Mesendoderm (in vitro differentiated cells): ENCODE data around the gene PBX1.

Experiments used
- DNase-seq: peaks from one replicate; pipeline ENCODE4 v3.0.0; 2013
- H2AK5ac ChIP-seq: 2 replicates; pipeline ENCODE4 v1.6.1; 2013; ENCODE audit warnings: low read length, inconsistent platforms
- H2BK120ac ChIP-seq: 2 replicates; pipeline ENCODE4 v1.6.1; 2013; ENCODE audit warnings: low read depth, mild to moderate bottlenecking, low read length, moderate library complexity, mixed read lengths
- H2BK15ac ChIP-seq: replicated peaks from 2 replicates; pipeline ENCODE4 v1.6.1; 2013; ENCODE audit warnings: low read depth, mild to moderate bottlenecking, moderate library complexity
- H2BK5ac ChIP-seq: 2 replicates; pipeline ENCODE4 v1.6.1; 2013; ENCODE audit warnings: low read length, inconsistent platforms
- H3K18ac ChIP-seq: 2 replicates; pipeline ENCODE4 v1.6.1; 2013; ENCODE audit warnings: mild to moderate bottlenecking, low read length, mixed read lengths
- H3K23ac ChIP-seq: one replicate; pipeline ENCODE4 v1.6.1; 2013; ENCODE audit warnings: low read length
- H3K27ac ChIP-seq: 2 replicates; pipeline ENCODE4 v1.5.1; 2013; ENCODE audit warnings: low read depth, mild to moderate bottlenecking, inconsistent platforms, low read length, moderate library complexity
- H3K27me3 ChIP-seq: 2 replicates; pipeline ENCODE4 v1.6.1; 2013; ENCODE audit warnings: low read length, control low read depth, mild to moderate bottlenecking, inconsistent platforms; ENCODE audit not compliant: insufficient read depth, poor library complexity
- H3K36me3 ChIP-seq: 2 replicates; pipeline ENCODE4 v1.6.1; 2013; ENCODE audit warnings: low read length, inconsistent platforms; ENCODE audit not compliant: control insufficient read depth, insufficient read depth
- H3K4ac ChIP-seq: one replicate; pipeline ENCODE4 v1.6.1; 2013; ENCODE audit warnings: low read depth, mild to moderate bottlenecking, low read length, moderate library complexity
- H3K4me1 ChIP-seq: 2 replicates; pipeline ENCODE4 v1.6.1; 2013; ENCODE audit warnings: low read depth, low read length, inconsistent platforms; ENCODE audit not compliant: control insufficient read depth
- H3K4me2 ChIP-seq: 2 replicates; pipeline ENCODE4 v1.6.1; 2013; ENCODE audit warnings: low read length
- H3K4me3 ChIP-seq: 2 replicates; pipeline ENCODE4 v1.5.1; 2013; ENCODE audit warnings: mild to moderate bottlenecking, low read length
- H3K56ac ChIP-seq: one replicate; pipeline ENCODE4 v1.6.1; 2013; ENCODE audit warnings: low read length
- H3K79me1 ChIP-seq: 2 replicates; pipeline ENCODE4 v1.6.1; 2013; ENCODE audit warnings: low read length, inconsistent platforms
- H3K79me2 ChIP-seq: 2 replicates; pipeline ENCODE4 v1.6.1; 2013; ENCODE audit warnings: mild to moderate bottlenecking, low read length; ENCODE audit not compliant: control insufficient read depth, insufficient read depth
- H3K9ac ChIP-seq: 2 replicates; pipeline ENCODE4 v1.6.1; 2013; ENCODE audit warnings: low read length, inconsistent platforms
- H4K5ac ChIP-seq: one replicate; pipeline ENCODE4 v1.6.1; 2013; ENCODE audit warnings: low read length
- H4K8ac ChIP-seq: one replicate; pipeline ENCODE4 v1.6.1; 2013; ENCODE audit warnings: low read depth, mild to moderate bottlenecking, control low read depth, low read length, moderate library complexity
- WGBS: extraction: QIAGEN DNeasy Blood & Tissue Kit; methylation state at CpG from one replicate; pipeline ENCODE4 v1.1.7; 2013; ENCODE audit warnings: low lambda C conversion rate, missing lambda C conversion rate; ENCODE audit not compliant: insufficient coverage; ENCODE audit errors: extremely low coverage; 5-methylcytosine and 5-hydroxymethylcytosine counted together

The PBX1 gene

DNA sequence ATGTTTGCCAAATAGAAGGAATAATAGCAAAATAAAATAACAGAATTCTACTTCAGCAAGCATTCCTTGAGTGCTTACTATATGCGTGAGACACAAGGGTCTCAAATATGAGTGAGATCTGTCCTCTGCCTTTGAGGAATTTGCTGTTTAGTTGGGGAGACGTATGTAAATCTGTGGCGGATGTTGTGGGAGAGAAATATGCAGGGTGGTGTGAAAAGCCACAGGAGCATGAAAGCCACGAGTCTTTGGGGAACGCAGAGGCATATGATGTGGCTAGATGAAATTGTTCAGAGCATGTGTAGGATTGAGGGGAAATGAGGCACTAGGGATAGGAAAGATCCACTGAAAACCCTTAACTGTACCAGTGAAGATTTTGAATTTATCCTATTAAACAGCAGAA, 244.4 kb downstream of the PBX1 start:
- WGBS: no CpG with 5 or more reads among the region's 5 CpGs
- no peak overlapping the region for H2BK5ac ChIP-seq
- H2BK15ac ChIP-seq: no peak overlapping the region
- no peak overlapping the region for H4K5ac ChIP-seq
- H3K23ac ChIP-seq: no peak overlapping the region
- no peak overlapping the region for H3K9ac ChIP-seq
- no peak overlapping the region for H2BK120ac ChIP-seq
- H3K27ac ChIP-seq: no peak overlapping the region
- no peak overlapping the region for H4K8ac ChIP-seq
- peak overlapping the region; percentile 58 for H3K56ac ChIP-seq
- H3K4me2 ChIP-seq: no peak overlapping the region
- no peak overlapping the region for H3K18ac ChIP-seq
- H2AK5ac ChIP-seq: no peak overlapping the region
- H3K79me1 ChIP-seq: no peaks in the 10 kb centered on the region
- no peak overlapping the region for H3K4me3 ChIP-seq
- H3K4me1 ChIP-seq: peaks cover 2% of the 10 kb centered on the region
- H3K27me3 ChIP-seq: no peaks in the 10 kb centered on the region
- no peaks in the 10 kb centered on the region for H3K36me3 ChIP-seq
- no peaks in the 10 kb centered on the region for H3K79me2 ChIP-seq
- no peak overlapping the region for H3K4ac ChIP-seq
- peak; percentile 49 for DNase-seq

- Histone ChIP-seq H4K5ac (no peak overlapping the region), H3K4me2 (no peak overlapping the region)
Measured at GRCh38 chr1:164804366-164804765, 245.4 kb downstream of the PBX1 start.

DNA sequence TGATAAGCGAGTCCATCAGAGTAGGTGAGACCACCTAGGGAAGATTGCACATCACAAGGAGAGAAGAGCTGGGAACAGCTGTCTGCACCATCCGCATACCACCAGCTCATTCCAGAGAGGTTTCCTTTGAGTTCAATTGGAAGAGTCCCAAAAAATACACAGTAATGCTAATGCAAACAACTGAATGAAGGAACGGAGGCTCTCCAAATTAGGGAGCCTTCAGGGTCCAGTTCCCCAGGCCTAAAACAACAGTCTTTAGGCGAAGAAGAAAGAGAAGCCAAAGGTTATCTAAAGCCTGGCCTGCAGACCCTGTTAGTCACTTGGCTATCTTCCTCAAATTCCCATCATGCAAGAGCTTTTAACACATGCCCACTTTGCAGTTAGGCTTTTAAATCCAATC, 246.4 kb downstream of the PBX1 start:
- Histone ChIP-seq H3K23ac (no peak overlapping the region), H3K27ac (no peak overlapping the region), H4K8ac (no peak overlapping the region), H3K18ac (peak overlapping the region; percentile 51), H3K79me2 (no peaks in the 10 kb centered on the region), H2BK5ac (no peak overlapping the region), H3K4me3 (no peak overlapping the region), H4K5ac (no peak overlapping the region), H2AK5ac (no peak overlapping the region), H3K4ac (no peak overlapping the region), H3K36me3 (no peaks in the 10 kb centered on the region), H3K56ac (no peak overlapping the region), H3K79me1 (no peaks in the 10 kb centered on the region), H2BK15ac (no peak overlapping the region), H3K27me3 (no peaks in the 10 kb centered on the region), H3K4me2 (no peak overlapping the region), H3K9ac (no peak overlapping the region), H3K4me1 (peaks cover 2% of the 10 kb centered on the region), H2BK120ac (no peak overlapping the region)
- no peak for DNase-seq
- WGBS: no CpG with 5 or more reads among the region's 4 CpGs

More at GRCh38 chr1:164804366-164804765, 245.4 kb downstream of the PBX1 start:
- Histone ChIP-seq H3K9ac (no peak overlapping the region), H2BK120ac (no peak overlapping the region), H3K23ac (no peak overlapping the region), H3K4ac (no peak overlapping the region), H3K18ac (no peak overlapping the region), H3K4me1 (peaks cover 2% of the 10 kb centered on the region), H3K79me2 (no peaks in the 10 kb centered on the region), H3K36me3 (no peaks in the 10 kb centered on the region), H3K27me3 (no peaks in the 10 kb centered on the region), H3K79me1 (no peaks in the 10 kb centered on the region), H3K56ac (no peak overlapping the region), H2BK15ac (no peak overlapping the region), H2BK5ac (no peak overlapping the region), H3K4me3 (no peak overlapping the region), H3K27ac (no peak overlapping the region), H2AK5ac (no peak overlapping the region), H4K8ac (no peak overlapping the region)
- DNase-seq: no peak
- no CpG with 5 or more reads among the region's 2 CpGs for WGBS

- H2BK5ac ChIP-seq: no peak overlapping the region
- H4K8ac ChIP-seq: no peak overlapping the region
- H3K4me1 ChIP-seq: peaks cover 2% of the 10 kb centered on the region
- no CpG with 5 or more reads among the region's 6 CpGs for WGBS
- no peaks in the 10 kb centered on the region for H3K79me1 ChIP-seq
- no peak overlapping the region for H4K5ac ChIP-seq
- no peak overlapping the region for H3K4me2 ChIP-seq
- no peak overlapping the region for H3K4ac ChIP-seq
- no peak overlapping the region for H3K18ac ChIP-seq
- no peaks in the 10 kb centered on the region for H3K27me3 ChIP-seq
- no peak overlapping the region for H2AK5ac ChIP-seq
- DNase-seq: no peak
- no peak overlapping the region for H3K56ac ChIP-seq
- no peak overlapping the region for H3K27ac ChIP-seq
- H3K23ac ChIP-seq: no peak overlapping the region
- H3K9ac ChIP-seq: no peak overlapping the region
- H3K4me3 ChIP-seq: no peak overlapping the region
- no peak overlapping the region for H2BK15ac ChIP-seq
- H2BK120ac ChIP-seq: no peak overlapping the region
- H3K36me3 ChIP-seq: no peaks in the 10 kb centered on the region
- H3K79me2 ChIP-seq: no peaks in the 10 kb centered on the region
Measured at GRCh38 chr1:164806531-164806930, 247.5 kb downstream of the PBX1 start.

- WGBS: no CpG with 5 or more reads among the region's 1 CpG
Measured at GRCh38 chr1:164813776-164814175, 254.8 kb downstream of the PBX1 start.

DNA sequence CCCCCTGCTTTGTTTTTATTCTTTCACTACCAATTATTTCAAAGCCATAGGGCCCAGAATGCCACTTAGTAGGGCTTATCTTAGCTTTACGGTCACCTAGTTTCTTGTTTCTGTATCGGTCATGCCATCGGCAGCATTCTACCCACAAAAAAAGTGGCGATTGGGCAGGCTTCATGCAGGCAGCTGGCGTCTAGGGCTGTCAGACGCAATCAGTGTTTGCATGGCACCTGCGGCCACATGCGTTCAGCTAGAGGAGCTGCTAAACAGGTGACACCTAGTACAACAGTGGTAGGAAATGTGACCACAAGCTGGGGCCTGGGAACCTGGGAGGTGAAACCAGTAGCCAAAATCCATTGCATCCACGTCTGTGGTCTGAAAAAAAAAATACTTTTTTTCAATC, 262.7 kb downstream of the PBX1 start:
- Histone ChIP-seq H2BK120ac (no peak overlapping the region), H2BK5ac (no peak overlapping the region), H3K9ac (no peak overlapping the region), H3K4me3 (no peak overlapping the region), H3K27ac (no peak overlapping the region), H4K8ac (no peak overlapping the region), H3K27me3 (no peaks in the 10 kb centered on the region), H3K18ac (no peak overlapping the region), H3K56ac (no peak overlapping the region), H3K36me3 (no peaks in the 10 kb centered on the region), H3K4me2 (no peak overlapping the region), H3K4me1 (no peaks in the 10 kb centered on the region), H3K79me1 (no peaks in the 10 kb centered on the region), H3K23ac (no peak overlapping the region), H2BK15ac (no peak overlapping the region), H4K5ac (no peak overlapping the region), H2AK5ac (no peak overlapping the region), H3K79me2 (no peaks in the 10 kb centered on the region), H3K4ac (no peak overlapping the region)
- no peak for DNase-seq
- WGBS: no CpG with 5 or more reads among the region's 9 CpGs

More at GRCh38 chr1:164813776-164814175, 254.8 kb downstream of the PBX1 start:
- no peak overlapping the region for H2AK5ac ChIP-seq
- DNase-seq: no peak
- H3K56ac ChIP-seq: no peak overlapping the region
- H3K79me1 ChIP-seq: no peaks in the 10 kb centered on the region
- no peak overlapping the region for H2BK15ac ChIP-seq
- no peak overlapping the region for H3K9ac ChIP-seq
- no peak overlapping the region for H3K23ac ChIP-seq
- H3K27ac ChIP-seq: no peak overlapping the region
- no peak overlapping the region for H4K5ac ChIP-seq
- no peak overlapping the region for H3K4me3 ChIP-seq
- no peaks in the 10 kb centered on the region for H3K27me3 ChIP-seq
- H3K36me3 ChIP-seq: no peaks in the 10 kb centered on the region
- no peak overlapping the region for H3K18ac ChIP-seq
- H4K8ac ChIP-seq: no peak overlapping the region
- no peaks in the 10 kb centered on the region for H3K4me1 ChIP-seq
- no peak overlapping the region for H2BK120ac ChIP-seq
- H2BK5ac ChIP-seq: no peak overlapping the region
- H3K79me2 ChIP-seq: no peaks in the 10 kb centered on the region
- no peak overlapping the region for H3K4me2 ChIP-seq
- H3K4ac ChIP-seq: no peak overlapping the region
